K562 (cell line): ENCODE data around the gene KAZN.

Experiments
- CTCF ChIP-seq, 3 experiments: IDR thresholded peaks in 2 of 3; conservative IDR thresholded peaks in 1 of 3; 2 replicates each; pipeline ENCODE4 v1.5.1; 2011 to 2012; ENCODE audit warnings: low read length in 3 of 3, mild to moderate bottlenecking in 3 of 3, control low read depth in 2 of 3, improper control_type of control experiment in 1 of 3, inconsistent platforms in 1 of 3, low read depth in 1 of 3, mixed read lengths in 1 of 3, moderate library complexity in 1 of 3; ENCODE audit not compliant: insufficient read depth in 2 of 3
- CXXC5 ChIP-seq: fragments of 250-450 bp; sonication (Bioruptor Pico); IDR thresholded peaks from 2 replicates; pipeline ENCODE4 v1.8.0; 2022; ENCODE audit warnings: inconsistent platforms, mild to moderate bottlenecking, moderate library complexity
- GABPA ChIP-seq: fragments of 200-800 bp; sonication (Bioruptor generic); conservative IDR thresholded peaks from 2 replicates; pipeline ENCODE4 v1.6.1; 2016; ENCODE audit warnings: low read depth, missing genetic modification characterization, missing compliant biosample characterization
- HDAC8 ChIP-seq: fragments of 450-650 bp; IDR thresholded peaks from 2 replicates; pipeline ENCODE4 v1.6.1; 2016; ENCODE audit warnings: mild to moderate bottlenecking, missing genetic modification characterization, moderate library complexity, missing compliant biosample characterization
- JUND ChIP-seq, 2 experiments: IDR thresholded peaks; 2 replicates in 1 of 2; 3 replicates in 1 of 2; pipeline ENCODE4 v1.6.1; 2011; ENCODE audit warnings: borderline replicate concordance in 2 of 2, low read depth in 2 of 2, low read length in 2 of 2, improper control_type of control experiment in 1 of 2, missing biosample characterization in 1 of 2, missing genetic modification characterization in 1 of 2, missing genetic modification reagents in 1 of 2
- POLR2AphosphoS5 ChIP-seq: IDR thresholded peaks from 2 replicates; pipeline ENCODE4 v1.6.1; 2011; ENCODE audit warnings: mild to moderate bottlenecking, low read depth, low read length, moderate library complexity; ENCODE audit not compliant: control insufficient read depth, insufficient read depth
- RBBP5 ChIP-seq: fragments of 200-600 bp; sonication (generic); IDR thresholded peaks from 2 replicates; pipeline ENCODE4 v1.6.1; 2012; ENCODE audit warnings: borderline replicate concordance, mild to moderate bottlenecking, low read length, control low read depth, inconsistent platforms; ENCODE audit not compliant: insufficient read depth, poor library complexity, severe bottlenecking
- RCOR1 ChIP-seq, 2 experiments: IDR thresholded peaks; 2 replicates each; pipeline ENCODE4 v1.6.1; 2012; ENCODE audit warnings: low read depth in 2 of 2, low read length in 2 of 2, borderline replicate concordance in 1 of 2, improper control_type of control experiment in 1 of 2
- RERE ChIP-seq: sonication (generic); formaldehyde crosslinking; IDR thresholded peaks from 2 replicates; pipeline ENCODE4 v1.8.0; 2023; ENCODE audit warnings: missing genetic modification reagents, mild to moderate bottlenecking, borderline replicate concordance
- REST ChIP-seq, 2 experiments: fragments of 450-650 bp; formaldehyde crosslinking in 1 of 2; IDR thresholded peaks; 2 replicates each; pipeline versions ENCODE4 v1.4.0 to v1.6.1; 2014 to 2020; ENCODE audit warnings: mild to moderate bottlenecking in 2 of 2, borderline replicate concordance in 1 of 2, low read depth in 1 of 2
- SRF ChIP-seq, 2 experiments: fragments of 250-450, 450-650 bp in 1 of 2; sonication (Bioruptor Pico) in 1 of 2; sonication (generic) in 1 of 2; formaldehyde crosslinking; IDR thresholded peaks; 2 replicates each; pipeline versions ENCODE4 v1.5.0 to v1.5.1; 2020 to 2022; ENCODE audit warnings: mild to moderate bottlenecking in 1 of 2, missing genetic modification reagents in 1 of 2
- SRSF7 ChIP-seq: fragments of 200-400 bp; formaldehyde crosslinking; optimal IDR thresholded peaks from 2 replicates; pipeline ENCODE3; 2017; ENCODE audit warnings: mild to moderate bottlenecking, low read depth, low read length
- ZNF785 ChIP-seq: fragments of 250-450 bp; sonication (Bioruptor Pico); IDR thresholded peaks from 2 replicates; pipeline ENCODE4 v1.4.0; 2020; ENCODE audit warnings: mild to moderate bottlenecking

GRCh38 chr1:14845851-14846250 lies 247.4 kb downstream of the KAZN start:
- TF ChIP-seq CTCF (IDR thresholded peaks at IDR 0.05 in 2 of 3, conservative IDR thresholded peaks at IDR 0.05 in 1 of 3; ENCODE audit: insufficient read depth in 2 of 3, low read depth in 1 of 3, low read length in 3 of 3) = no peak
- no peak for TF ChIP-seq RBBP5
- TF ChIP-seq JUND (IDR thresholded peaks at IDR 0.05; ENCODE audit: borderline replicate concordance, low read depth, low read length) = no peak
- TF ChIP-seq JUND (tag; IDR thresholded peaks at IDR 0.05; ENCODE audit: borderline replicate concordance, low read depth, low read length) = no peak
- no peak for TF ChIP-seq ZNF785
- no peak for TF ChIP-seq POLR2AphosphoS5
- no peak for TF ChIP-seq CXXC5 (CRISPR knock-in tag)
- TF ChIP-seq GABPA (tag) = no peak
- TF ChIP-seq HDAC8 (tag) = no peak
- no peak for TF ChIP-seq RCOR1 (IDR thresholded peaks at IDR 0.05; ENCODE audit: borderline replicate concordance in 1 of 2, low read depth in 2 of 2, low read length in 2 of 2)
- no peak for TF ChIP-seq SRF (CRISPR knock-in tag; IDR thresholded peaks at IDR 0.05)
- no peak for TF ChIP-seq SRSF7
- no peak for TF ChIP-seq REST (IDR thresholded peaks at IDR 0.05; ENCODE audit: borderline replicate concordance)
- TF ChIP-seq REST (CRISPR knock-in tag; IDR thresholded peaks at IDR 0.05; ENCODE audit: low read depth) = no peak
- TF ChIP-seq RERE = no peak
